ENCODE measurements around the gene B3GNT8.
"Not testable (repeated sequence)": the region's sequence is repeated elsewhere in the genome, so short reads cannot be mapped to it uniquely, and the experiment has no call there.

B3GNT8 gene

DNA sequence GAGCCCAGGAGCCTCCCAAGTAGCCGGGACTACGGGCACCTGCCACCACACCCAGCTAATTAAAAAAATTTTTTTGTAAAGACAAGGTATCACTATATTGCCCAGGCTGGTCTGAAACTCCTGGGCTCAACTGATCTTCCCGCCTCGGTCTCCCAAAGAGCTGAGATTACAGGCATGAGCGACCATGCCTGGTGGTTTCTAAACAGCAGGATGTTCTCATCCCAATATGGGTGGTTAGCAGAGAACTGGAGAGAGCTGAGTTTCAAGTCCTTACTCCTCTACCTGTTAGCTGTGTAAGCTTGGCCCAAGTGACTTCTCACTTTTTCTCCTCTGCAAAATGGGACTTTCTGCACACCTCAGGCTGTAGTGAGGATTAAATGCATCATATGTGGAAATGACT, 42.8 kb downstream of the B3GNT8 start:
- no peak for DNase-seq

DNA sequence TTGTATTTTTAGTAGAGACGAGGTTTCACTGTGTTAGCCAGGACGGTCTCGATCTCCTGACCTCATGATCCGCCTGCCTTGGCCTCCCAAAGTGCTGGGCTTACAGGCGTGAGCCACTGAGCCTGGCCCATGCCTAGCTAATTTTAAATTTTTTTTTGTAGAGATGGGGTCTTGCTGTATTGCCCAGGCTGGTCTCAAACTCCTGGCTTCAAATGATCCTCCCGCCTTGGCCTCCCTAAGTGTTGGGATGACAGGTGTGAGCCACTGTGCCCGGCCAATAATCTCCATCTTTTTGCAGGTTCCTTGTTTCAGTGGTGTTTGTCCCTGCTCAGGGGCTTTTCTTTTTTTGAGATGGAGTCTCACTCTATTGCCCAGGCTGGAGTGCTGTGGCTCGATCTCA, 45.6 kb downstream of the B3GNT8 start:
- DNase-seq = not testable (repeated sequence)

DNA sequence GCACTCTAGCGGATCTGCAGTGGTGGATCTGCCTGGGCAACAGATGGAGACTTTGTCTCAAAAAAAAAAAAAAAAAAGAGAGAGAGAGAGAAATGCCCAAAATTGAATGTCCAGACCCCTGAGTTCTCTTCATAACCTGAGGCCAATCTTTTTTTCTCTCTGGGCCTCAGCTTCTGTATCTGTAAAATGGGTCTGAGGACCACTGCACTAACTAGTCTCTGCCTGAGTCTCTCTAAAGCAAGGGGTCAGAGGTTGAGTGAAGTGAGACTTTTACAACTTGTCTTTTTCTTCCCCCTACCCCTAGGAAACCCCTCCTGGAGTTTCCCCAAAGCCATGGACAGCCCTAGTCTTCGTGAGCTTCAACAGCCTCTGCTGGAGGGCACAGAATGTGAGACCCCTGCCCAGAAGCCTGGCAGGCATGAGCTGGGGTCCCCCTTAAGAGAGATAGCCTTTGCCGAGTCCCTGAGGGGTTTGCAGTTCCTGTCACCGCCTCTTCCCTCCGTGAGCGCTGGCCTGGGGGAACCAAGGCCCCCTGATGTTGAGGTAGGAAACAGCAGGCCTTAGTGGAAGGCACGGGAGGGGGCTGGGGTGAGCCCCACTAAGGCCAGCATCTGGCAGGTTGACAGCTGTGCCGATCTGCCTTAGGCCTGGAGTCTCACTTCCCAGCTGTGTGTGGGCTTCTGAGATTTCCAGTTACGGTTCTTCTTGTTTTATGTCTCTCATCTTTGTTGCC, 49.0 kb downstream of the B3GNT8 start:
- DNase-seq = no peak

DNA sequence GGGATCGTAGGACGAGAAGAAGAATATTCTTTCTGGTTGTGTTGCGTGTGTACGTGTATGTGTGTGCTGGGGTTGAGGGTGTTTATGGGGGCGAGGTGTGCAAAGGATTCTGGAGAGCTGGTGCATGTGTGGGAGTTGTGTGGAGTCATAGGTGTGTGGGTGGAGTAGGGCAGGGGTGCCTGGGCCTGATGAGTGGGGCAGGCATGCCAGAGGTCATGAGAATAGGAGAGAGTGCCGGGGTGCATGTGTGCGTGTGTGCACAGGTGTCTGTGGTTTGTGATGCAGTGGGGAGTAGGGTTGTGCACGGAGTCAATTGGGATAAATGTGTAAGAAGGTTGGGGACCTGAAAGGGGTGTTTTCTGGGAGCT, 50.2 kb downstream of the B3GNT8 start:
- peak; percentile 21 for DNase-seq

DNA sequence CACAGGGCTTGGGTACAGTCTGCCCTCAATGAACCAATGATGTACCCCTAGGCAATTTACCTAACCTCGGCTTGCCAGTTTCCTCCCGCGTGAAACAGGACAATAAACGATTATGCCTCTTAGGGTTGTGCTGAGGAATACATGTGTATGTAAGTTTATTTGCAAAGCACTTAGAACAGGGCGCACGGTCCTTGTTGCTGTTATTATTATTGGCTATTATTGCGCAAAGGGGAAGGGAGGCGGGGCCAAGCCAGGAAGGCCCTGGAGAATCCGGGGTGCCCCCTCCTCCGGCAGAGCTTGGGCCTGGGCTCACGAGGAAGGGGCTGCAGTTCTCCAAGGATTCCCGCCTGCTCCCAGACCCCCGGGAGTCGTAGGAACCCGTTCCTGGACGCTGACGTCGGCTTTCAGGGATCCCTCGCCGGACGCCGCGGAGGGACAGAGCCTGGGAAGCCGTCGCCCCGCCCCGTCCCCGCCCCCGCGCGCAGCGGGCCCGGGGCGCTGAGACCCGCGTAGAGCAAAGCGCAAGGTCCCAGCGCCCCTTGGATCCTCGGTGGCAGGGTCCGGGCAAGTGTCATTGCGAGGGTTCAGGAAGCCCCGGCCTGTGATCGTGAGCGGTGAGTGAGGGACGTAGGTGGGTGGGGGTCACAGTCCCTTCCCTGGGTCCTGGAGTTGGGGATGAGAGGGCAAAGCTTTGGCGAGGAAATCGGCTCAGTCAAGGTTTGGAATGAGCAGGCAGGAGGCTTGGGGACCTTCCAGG, 50.8 kb downstream of the B3GNT8 start, which contains the start of gene TMEM91:
Gene TMEM91, plus strand, starts transcription at position 293 of the 757 bp plus-strand sequence. CDS start 1,777 bp downstream, outside the sequence.
- no peak for DNase-seq
